GM19467 (cell line): Measurements from ENCODE around the gene KRTAP10-1.

Experiments used
- ATAC-seq: cut with Tn5 transposase; IDR thresholded peaks from one replicate; pipeline ENCODE4 v1.9.1; 2021; ENCODE audit warnings: mild to moderate bottlenecking, moderate library complexity; ENCODE audit not compliant: unreplicated experiment

The KRTAP10-1 gene

GRCh38 chr21:44517175-44517899, 22.7 kb downstream of the KRTAP10-1 start:
- ATAC-seq = no peak

DNA sequence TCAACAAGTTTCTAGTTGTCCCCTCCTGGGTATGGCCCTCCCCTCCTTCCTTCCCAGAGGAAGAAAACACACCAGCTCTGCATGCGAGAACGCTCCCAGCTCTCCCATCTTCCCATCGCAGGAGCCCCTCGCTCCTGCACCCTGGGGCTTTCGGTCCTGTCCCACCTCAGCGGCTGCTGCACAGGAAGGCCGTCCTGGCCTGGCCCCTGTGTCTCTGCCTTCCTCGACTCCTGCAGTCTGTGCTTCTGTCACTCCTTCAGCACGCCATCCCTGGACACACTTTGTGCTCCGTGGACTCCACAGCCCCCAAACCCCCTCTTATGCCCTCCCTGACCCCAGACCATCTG, 23.2 kb downstream of the KRTAP10-1 start:
- no peak for ATAC-seq

DNA sequence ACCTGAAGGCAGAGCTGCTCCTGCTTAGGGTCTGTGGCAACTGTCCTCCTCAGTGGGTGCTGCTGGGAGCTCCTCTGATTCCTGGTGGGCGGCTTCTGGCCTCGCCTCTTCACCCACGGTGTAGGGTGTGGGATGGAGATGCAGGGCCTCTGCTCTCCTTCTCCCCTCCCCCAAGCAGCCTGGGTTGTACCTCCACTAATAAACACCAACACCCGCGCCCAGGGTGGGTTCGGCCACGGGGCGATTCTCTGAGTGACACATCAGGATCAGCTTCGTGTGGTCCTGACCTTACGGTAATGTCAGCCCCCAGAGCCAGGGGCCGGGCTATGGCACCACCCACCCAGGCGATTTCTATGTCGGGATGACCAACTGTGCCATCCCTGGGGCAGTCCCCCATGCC, 23.7 kb downstream of the KRTAP10-1 start:
- no peak for ATAC-seq

DNA sequence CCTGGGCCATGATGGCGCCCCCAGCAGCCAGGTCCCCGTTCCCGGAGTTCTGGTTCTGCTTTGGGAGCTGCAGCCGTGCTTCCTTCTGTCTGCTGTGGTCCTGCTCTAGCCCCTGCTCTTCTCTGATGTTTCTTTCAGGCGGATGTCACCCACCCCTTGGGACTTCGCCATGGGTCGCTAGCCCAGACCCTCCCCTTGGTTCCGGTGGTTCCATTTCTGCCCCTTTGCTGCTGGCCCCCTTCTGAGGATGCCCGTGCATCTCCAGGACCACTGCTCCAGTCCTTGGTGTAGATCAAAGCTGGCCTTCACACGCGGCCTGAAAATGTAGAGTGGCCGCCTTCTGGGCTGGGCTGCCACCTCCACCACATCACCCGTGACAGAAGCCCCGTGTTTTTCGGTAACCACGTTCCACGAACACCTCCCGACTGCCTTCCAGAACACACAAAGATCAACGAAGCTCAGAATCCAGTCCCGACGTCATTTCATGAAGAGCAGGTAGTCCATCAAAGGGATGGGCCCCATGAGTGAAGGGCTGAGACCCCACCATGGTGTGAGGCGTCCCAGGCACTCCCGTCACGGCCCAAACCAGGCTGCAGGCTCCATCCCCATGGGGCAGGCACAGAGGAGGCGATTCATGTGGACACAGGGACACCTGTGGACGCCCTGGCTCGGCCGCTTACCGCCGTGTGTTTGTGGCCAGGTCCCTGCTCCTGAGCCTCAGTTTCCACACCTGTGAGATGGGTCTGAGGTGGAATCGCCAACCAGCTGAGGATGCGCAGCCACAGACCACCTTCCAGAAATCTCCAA, 24.4 kb downstream of the KRTAP10-1 start:
- no peak for ATAC-seq

GRCh38 chr21:44514746-44515358, 25.1 kb downstream of the KRTAP10-1 start:
- ATAC-seq = no peak

GRCh38 chr21:44514218-44514520, 25.8 kb downstream of the KRTAP10-1 start:
- no peak for ATAC-seq

DNA sequence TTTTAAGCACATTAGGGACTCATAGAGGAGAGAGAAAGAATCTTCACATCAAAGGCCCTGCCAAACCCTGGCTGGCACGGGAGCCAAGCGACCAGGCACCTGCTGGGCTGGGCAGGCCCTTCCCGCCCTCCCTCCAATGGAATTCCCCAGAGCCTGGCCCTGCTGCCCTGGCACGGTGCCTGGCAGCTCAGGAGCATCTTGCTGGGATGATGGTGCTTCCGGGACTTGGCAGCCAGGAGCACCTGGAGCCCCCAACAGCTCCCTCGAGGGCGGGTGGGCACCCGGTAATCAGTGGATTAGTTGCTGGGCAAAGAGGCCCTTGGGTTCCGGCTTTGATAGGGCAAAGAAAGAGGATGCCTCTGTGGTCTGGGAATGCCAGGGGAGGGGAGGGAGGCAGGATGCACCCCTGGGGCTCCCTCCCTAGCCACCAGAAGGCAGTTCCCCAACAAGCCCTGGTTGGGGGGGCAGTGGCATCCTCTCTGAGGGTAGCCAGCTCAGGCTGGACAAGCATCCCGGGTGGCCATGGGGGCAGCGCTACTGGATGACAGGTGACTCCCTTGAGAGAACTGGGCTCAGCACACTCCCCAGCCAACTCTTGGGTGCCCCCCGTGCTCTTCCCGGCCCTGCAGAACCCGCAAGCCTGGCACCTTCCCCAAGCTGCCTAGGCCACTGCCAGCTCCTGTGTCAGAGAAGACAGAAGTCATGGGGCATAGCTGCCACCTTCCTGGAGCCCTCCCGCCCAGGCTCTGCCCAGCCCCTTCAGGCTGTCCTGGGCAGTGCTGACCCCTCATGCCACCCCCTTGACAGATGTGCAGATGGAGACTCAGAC, 26.4 kb downstream of the KRTAP10-1 start:
- no peak for ATAC-seq

DNA sequence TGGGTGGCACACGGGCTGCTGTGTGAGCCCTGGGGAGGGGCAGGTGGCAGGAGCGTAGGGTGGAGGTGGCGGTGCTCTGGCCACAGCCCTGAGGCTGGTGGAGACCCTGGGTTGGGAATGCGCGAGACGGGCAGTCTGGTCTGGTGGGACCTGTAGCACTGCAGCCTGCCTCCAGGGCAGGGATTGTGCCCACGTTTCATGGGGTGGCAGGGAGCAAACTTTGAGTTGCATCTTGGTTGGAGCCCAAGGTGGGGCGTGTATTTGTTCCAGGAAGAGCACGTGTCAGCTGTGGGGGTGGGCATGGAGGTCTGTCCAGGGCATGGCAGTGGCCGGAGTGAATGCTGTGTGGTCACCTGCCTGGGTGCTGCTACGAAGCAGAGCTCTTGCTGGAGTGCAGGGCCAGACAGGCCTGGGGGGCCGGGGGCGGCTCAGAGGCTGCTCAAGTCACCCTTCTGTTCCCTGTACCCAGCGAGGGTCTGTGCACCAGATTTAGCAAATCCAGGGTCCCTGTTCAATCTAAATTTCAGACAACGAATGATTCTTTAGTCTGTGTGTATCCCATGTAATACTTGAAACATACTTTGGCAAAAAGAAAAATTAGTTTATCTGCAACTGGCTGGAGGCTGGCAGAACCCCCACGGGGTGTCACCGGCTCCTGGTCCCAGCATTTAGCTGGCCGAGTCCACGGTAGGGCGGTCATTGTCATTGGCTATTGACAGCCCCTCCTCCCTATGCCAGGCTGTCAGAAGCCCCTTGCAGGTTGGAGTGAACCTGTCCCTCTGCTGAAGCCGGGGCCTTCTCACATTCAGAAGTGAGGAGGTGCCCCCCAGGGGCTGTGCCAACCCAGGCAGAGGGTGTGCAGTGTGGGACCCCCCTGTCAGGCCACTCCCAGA, 27.3 kb downstream of the KRTAP10-1 start:
- no peak for ATAC-seq

DNA sequence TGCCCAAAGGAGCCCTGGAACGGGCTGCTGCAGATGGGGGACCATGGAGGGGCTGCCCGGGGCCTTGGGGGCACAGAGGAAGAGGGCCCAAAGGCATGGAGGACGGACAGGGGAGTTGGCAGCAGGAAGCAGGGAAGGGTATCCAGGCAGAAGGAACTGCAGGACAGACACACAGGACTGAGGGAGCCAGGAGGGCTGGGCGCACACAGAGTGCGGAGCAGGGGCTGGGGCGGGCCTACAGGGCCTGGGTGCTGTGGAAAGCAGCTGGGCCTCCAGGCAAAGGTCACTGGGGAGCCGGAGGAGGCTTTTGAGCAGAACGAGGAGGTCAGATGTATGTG, 28.1 kb downstream of the KRTAP10-1 start:
- ATAC-seq = no peak

GRCh38 chr21:44511219-44511937, 28.6 kb downstream of the KRTAP10-1 start:
- no peak for ATAC-seq

GRCh38 chr21:44510508-44511218, 29.3 kb downstream of the KRTAP10-1 start:
- no peak for ATAC-seq

DNA sequence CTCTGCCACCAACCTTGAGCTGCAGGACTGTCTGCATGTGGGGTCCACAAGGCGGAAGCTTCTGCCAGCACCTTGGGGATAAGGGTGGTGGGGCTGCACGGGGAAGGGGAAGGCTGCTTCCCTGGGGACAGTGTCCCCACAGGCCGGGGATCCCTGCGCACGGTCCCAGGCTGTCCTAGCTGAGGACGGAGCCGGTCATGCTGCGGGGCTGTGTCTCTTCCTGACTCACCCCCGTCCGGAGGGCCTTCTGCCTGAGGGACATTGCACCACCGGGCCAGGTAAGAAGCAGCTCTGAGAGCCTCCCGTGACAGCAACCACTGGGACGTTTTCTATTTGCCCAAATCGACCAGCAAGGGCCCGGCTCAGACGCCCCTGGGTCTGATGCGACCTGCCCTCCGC, 29.9 kb downstream of the KRTAP10-1 start:
- no peak for ATAC-seq

GRCh38 chr21:44509539-44509938, 30.5 kb downstream of the KRTAP10-1 start:
- no peak for ATAC-seq

DNA sequence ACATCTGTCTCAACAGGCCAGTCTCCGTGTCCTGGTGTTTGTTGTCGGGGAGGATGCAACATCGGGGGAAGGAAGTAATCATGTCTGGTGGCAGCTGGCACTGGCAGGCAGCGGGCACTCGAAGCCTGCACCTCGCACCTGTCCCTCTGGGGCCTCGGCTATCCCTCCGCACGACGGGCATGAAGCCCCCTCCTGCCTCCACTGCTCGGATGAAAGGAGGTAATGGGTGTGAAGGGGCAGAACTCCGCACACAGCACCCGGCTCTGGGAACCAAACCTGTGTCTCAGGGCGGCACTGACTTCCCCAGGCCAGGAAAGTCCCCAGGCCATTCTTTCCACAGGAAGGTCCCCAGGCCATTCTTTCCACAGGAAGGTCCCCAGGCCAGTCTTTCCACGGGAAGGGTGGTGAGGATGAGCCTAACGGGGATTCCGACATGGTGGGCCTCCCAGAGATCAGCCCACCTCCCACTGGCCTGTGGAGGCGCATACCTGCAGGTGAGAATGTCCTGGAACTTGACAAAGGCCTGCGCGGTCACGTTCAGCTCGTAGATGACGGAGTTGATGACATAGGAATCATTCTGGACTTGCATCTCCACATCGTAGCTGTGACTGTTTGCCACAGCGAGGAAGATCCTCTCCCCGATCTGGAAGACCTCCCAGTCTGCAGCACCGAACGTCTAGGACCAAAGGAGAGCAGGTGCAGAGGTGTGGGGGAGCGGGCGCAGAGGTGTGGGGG, 31.1 kb downstream of the KRTAP10-1 start:
- ATAC-seq = no peak

- no peak for ATAC-seq
Measured at GRCh38 chr21:44508426-44508710, 31.6 kb downstream of the KRTAP10-1 start.

DNA sequence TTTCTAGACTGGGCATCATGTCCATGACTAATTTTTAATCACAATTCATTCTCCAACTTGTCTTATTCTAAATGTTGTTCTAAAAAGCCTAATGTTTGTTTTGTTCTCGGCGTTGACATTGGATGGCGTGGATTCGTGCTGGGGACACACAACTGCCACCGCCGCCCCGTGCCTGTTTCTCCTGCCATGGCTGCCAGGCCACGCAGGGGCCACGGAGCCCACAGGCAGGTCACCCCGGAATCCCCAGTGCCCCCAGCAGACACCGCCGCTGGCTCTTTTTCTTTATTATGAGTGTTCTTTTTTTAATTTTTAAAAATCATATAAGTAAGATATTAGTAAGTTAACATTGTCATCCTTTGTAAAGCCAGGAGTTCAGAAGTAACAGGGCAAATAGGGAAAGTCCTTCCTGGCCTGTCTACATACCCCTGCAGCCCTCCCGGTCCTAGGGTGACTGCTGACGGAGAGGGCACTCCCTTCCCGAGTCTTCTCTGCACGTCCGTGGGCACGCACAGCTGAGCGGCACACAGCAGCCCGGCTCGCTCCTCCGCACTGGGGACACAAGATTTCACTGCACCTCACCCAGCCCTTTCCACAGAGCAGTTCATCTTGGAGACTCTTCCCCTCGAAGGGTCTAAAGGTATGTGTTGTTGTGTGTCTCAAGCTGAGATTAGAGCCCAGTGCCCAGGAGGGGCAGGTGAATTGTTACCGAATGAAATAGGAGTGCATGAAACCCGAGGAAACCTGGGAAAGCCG, 32.1 kb downstream of the KRTAP10-1 start:
- ATAC-seq = no peak

DNA sequence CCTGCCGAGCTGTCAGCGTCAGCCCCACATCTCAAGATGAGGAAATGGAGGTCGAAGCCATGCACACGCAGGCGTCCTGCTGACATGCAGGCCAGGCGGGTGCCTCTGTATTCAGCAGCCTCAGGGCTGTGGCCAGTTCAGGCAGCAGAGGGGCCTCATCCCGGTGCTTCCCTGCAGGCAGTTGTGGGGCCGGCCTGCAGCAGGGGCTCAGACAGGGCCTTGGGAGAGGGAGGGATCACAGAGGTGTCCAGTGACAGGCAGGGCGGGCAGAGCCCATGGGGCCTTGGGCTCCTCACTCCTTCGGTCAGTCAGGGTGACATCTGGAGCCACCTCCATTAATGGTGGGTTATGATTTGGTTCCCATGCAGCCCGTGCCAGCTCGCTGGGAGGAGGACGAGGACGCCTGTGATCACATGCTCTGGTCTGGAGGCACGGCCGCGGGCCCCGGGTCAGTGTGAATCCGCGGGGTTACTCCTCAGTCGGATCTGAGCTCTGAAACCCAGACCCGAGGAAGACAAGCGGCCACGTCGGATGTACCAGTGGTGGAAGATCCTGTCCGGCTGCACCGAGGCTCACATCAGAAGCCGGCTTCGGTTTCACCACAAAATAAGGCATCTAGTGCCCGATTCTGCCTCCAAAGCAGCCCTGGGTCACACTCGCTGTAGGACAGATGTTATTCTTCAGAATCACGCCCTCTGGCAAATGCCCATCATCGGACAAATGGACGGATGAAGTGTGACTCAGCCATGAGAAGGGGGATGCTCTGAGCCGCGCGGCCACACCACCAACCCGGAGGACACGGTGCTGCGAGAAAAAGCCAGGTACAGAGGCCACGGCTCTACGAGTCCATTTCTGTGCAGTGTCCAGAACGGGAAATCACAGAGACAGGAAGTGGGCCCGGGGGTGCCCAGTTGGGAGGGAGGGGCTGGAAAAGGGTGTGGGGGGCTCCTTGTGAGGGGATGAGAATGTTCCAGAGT, 33.4 kb downstream of the KRTAP10-1 start:
- no peak for ATAC-seq
